ENCODE measurements around the gene ZSCAN9.
A peak's percentile ranks its signal among the peaks of the same experiment; 100 is the strongest.

ZSCAN9 gene

DNA sequence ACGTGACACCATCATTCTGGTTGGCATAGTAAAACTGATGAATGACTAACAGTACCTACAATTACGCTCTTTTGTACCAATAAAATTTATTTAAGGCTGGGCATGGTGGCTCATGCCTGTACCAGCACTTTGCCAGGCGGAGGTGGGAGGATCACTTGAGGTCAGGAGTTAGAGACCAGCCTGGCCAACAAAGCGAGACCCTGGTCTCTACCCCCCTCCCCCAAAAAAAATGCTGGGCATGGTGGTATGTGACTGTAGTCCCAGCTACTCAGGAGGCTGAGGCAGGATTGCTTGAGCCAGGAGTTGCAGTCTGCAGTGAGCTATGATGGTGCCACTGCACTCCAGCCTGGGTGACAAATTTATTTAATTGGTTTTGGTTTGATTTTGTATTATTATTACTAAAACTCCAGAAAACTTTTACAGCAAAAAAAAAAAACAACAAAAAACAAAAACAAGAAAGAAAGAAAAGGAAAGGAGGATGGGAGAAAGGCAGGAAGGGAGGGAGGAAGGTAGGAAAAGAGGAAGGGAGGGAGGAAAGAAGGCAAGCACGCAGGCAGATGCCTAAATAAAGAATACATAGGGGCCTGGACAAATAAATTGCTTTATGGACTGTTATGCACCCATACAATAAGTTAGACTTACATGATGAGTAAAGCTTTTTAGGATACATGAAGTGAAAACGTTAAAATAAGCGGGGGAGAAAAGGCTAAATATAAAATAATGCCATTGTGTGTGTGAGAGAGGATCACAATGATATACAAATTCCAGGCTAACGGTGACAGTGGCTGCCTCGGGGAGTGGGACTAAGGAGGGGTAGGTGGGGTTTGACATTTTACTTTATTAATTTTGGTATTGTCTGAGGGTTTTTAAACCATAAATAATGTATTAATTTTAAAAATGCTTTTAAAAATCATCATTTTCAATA, 682 bp upstream of the ZSCAN9 start:
- FAIRE-seq = no peak

DNA sequence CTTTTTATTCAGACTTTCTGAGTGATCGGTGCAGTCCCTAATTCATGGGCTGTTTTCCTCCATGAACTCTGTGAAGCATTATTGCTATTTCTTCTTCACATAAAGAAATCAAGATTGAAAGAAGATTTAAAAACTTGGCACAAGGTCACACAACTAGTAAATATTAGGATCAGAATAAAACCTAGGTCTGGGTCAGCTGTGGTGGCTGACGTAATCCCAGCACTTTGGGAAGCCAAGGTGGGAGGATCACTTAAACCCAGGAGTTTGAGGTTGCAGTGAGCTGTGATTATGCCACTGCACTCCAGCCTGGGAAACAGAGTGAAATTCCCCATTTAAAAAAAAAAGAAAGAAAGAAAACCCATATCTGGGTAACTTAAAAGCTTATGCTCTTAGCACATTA, 1.4 kb downstream of the ZSCAN9 start:
- FAIRE-seq = no peak

DNA sequence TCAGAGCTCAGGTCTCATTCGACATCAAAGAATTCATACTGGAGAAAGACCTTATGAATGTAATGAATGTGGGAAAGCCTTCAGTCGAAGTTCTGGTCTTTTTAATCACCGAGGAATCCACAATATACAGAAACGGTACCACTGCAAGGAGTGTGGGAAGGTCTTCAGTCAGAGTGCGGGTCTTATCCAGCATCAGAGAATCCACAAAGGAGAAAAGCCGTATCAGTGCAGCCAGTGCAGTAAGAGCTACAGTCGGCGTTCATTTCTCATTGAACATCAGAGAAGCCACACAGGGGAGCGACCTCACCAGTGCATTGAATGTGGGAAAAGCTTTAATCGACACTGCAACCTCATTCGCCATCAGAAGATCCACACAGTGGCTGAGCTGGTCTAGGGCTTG, 7.7 kb downstream of the ZSCAN9 start:
- FAIRE-seq = no peak

DNA sequence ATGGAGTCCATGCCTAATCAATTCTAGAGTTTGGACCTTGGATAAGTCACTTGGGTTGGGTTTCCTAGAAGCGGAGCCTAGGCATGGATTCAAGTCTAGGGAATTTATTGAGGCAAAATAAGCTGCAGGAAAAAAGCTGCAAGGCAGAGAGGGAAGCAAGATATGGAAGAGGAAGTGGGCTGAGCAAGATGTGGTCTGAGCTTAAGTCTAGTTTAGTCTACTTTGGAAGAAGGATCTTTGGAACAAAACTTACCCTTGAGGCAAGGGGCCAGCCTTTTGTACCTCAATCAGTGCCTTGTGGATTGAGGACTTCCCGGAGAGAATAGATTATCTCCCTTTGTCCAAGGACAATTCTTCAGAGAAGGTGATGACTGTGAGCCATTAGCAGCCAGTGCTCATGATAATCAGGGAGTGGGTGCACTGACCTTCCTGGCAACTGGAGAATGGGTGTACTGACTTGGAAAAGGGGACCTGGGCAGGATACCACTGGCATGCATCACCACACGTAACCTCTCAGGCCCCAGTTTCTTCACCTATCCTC, 10.9 kb downstream of the ZSCAN9 start:
- FAIRE-seq = no peak

DNA sequence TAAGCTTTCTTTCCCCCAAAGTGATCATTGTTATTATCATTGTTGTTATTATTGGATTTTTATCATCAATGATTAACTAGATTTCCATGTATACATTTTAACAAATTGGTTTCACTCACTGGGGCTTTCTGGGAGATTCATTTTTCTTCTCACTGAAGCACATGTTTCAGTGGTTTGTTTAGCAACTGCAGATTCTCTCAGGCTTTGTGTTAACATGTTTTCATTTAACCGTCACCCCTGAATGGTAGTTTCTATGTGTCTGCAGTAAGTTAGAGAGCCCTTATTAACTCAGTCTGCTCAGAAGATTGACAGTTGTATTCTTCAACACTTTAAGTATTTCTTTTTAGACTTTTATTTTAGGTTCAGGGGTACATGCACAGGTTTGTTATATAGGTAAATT, 14.6 kb downstream of the ZSCAN9 start:
- no peak for FAIRE-seq

DNA sequence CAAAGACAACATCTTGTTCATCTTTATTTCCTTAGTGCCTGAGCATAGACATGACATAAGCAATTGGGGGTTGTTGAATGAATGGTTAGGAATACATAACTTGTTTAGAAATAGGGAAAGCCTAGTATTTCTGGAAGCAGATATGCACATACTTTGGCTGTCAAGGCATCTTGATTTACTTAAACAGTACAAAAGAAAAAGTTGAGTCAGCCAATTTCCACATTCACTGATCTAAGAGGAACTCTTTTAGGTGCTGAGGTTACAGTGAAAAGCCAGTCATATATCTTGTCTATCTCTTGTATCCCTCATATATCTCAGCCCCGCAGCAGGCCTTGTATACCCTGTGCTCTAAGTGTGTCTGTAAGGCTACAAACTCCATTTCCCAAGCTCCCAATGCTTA, 15.4 kb downstream of the ZSCAN9 start:
- no peak for FAIRE-seq

DNA sequence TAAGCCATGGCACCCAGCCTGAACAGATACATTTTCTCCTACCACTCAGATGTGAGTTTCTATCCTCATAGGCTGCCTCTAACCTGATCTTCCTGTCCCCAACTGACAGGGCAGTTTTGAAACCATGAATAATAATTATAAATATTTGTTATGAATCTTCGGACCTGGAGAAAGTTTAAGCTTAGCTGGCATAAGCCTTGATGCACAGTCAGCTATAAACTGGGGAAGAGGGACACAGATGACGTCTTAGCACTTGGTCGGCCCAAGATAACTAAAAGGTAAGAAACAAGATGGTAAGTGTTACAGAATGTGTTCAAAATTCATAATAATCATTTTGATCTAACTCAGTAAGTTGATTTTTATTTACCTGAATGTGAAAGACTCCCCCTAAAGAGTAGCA, 18.9 kb downstream of the ZSCAN9 start:
- no peak for FAIRE-seq

DNA sequence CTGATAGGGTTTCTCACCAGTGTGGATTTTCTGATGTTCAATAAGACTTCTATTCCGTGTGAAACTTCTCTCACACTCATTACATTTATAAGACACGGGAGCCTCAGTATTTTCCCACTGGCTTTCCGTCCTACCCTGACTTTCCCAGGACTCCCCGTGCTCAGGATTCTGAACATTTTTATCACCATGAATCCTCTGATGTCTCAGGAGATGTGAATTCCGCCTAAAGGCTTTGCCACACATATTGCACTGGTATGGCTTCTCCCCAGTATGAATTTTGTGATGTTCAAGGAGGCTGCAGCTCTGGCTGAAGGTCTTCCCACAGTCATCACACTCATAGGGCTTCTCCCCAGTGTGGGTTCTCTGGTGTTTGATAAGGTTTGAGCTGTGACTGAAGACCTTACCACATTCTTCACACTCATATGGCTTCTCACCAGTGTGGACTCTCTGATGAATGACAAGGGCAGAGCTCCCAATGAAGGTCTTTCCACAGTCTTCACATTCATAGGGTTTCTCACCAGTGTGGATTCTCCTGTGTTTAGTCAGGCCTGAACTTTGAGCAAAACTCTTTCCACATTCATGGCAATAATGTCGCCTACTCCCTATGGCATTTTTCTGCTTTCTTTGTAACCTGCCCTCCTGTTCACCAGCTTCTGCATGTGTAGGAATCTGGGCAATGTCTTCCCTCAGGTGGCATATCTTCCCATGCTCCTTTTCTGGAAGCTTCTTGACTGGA, 20.3 kb downstream of the ZSCAN9 start:
- FAIRE-seq = no peak

DNA sequence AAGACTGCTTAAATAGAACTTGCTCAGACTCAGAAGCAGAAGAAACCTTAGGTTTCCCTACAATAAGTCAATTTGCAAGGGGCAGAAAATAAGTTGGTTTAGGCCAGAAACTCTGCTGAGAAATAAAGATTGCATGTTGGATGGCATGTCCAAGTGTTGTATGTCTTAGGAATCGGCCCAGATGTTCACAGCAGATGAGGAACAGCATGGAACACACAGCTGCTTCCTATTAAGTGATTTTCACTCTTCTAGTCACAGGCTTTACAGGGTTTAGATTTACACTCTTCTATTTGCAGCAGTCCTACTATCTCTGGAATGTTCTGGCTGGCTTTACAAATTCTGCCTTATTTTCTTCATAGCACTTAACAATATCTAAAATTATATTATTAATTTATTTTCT, 23.8 kb downstream of the ZSCAN9 start:
- FAIRE-seq = no peak

DNA sequence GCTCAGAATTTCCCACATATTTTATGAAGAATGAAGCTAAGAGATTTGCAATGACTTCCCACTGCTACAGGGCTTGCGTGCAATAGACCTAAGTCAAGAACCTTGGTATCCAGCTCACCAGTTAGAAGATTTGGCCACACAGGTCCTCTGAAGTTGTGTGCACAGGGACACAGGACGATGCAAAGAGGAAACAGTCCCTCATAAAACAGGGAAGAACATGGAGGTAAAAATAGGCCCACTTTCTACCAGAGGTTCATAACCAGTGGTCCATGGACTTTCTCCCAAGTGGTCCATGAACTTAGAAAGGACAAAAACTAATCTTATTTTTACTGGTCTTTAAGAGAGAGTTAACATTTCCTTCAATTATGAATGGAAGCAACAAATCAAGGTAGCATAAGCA, 25.7 kb downstream of the ZSCAN9 start:
- FAIRE-seq = no peak

DNA sequence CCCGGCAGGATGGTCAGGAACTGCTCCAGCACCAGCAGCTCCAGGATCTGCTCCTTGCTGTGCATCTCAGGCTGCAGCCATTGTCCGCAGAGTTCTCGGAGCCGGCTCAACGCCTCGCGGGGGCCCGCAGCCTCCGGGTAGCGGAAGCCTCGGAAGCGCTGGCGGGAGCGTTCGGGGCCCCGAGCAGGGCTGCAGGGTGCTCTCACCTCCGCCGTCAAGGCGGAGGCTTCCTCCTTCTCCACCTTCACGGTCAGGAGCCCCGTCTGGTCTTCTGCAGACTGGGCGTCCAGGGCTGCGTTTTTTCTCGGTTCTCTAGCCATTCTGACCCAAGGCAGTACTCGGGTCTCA, 26.6 kb downstream of the ZSCAN9 start:
- FAIRE-seq = no peak

DNA sequence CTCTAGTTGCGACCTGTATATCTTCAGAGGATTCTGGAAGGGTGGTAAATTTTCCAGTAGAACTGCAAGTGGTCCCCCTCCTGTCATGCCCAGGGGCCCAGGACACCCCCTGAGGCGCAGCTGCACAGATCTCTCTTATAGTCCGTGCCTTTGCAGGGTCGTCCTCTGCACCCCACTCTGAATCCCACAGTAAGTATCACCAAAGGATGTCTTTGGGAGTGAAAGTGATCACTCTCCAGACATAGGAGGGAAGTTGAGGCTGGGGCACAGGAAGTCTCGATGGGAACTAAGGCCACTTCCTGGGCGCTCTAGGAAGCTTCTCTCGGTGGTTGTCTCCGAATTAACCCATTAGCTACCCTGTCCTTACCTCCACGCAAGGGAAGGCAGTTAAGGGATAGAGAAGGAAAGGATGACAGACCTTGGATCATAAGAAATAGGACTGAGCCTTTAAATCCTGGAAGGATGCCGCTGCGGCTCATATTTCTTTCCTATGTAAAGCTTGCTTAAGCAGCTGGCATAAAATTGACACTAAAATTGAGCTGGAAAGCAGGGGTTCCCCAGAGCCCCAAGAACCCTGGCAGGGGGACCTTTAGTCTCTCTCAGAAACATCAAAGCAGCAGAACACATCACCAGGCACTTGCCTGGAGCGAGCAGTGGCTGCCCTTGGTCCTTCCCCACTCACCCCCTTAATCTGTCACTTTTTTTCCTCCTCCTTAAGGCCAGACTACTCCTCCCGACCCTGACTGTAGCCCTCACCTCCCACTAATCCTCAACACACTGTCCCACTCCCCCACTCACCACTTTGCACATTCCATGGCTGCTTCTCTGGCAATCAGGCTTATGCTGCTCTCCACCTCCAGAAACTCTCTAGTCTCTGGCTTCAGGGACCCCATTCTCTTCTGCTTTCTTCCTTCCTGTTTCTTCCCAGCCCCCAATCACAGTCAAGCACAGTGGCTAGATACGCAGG, 27.2 kb downstream of the ZSCAN9 start, which contains the start of gene ZKSCAN4:
ZKSCAN4 (minus strand) TSS at position 261 of the 967 bp plus-strand sequence. CDS start 289 bp downstream, outside the sequence.
- no peak for FAIRE-seq

DNA sequence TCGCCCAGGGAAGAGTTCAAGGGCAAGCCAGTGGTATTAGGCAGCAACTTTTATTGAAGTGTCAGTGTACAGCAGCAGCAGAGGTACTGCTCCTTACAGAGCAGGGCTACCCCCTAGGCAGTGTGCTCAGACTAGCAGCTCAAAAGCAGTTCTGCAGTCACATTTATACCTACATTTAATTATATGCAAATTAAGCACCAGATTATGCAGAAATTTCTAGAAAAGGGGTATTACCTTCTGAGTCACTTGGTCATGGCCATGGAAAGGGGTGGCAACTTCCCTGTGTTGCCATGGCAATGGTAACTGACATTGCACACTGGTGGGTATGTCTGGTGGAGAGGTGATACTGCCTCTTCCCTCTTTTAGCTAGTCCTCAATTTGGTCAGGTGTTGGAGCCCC, 29.0 kb downstream of the ZSCAN9 start:
- no peak for FAIRE-seq

DNA sequence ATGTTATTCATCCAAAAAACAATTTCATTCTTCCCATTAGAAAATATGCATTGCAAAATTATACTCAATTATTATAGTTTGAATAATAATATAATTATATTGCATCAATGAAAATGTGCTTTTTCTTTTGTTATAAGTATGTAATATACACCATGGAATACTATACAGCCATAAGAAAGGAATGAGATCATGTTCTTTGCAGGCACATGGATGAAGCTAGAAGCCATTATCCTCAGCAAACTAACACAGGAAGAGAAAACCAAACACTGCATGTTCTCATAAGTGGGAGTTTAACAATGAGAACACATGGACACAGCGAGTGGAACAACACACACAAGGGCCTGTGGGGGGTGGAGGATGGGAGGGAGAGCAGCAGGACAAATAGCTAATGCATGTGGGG, 32.0 kb downstream of the ZSCAN9 start:
- no peak for FAIRE-seq

DNA sequence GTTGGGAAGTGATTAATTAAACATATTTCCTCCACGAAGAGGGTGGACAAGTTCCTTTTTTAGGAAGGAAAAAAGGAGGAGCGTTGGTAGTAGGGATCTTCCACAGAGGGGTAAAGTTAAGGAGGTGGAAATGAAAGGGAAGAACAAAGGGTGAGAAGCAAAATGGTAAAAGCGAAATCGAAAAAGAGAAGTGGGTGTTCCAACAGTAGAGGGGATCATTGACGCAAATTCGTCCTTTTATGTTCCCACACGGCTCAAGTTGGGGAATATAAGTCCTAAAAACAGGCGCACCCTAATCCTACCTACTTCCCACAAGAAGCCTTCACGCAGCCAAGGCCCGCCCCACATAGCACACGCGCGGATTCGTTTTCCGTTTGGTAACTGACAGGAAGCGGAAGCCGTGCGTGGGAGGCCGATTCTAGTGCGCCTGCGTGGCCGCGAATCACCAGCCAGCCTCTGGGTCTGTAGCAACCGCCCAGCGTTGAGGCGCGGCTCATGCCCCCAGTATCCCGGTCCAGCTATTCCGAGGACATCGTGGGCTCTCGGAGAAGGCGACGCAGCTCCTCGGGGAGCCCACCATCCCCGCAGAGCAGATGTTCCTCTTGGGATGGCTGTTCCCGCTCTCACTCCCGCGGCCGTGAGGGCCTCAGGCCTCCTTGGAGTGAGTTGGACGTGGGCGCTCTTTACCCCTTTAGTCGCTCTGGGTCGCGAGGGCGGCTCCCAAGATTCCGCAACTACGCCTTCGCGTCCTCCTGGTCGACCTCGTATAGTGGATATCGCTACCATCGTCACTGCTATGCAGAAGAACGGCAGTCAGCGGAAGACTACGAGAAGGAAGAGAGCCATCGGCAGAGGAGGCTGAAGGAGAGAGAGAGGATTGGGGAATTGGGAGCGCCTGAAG, 34.1 kb downstream of the ZSCAN9 start, which contains the start of gene NKAPL:
NKAPL (plus strand) TSS at position 421 of the 901 bp plus-strand sequence; CDS start at position 496, 75 bp downstream.
- no peak for FAIRE-seq

DNA sequence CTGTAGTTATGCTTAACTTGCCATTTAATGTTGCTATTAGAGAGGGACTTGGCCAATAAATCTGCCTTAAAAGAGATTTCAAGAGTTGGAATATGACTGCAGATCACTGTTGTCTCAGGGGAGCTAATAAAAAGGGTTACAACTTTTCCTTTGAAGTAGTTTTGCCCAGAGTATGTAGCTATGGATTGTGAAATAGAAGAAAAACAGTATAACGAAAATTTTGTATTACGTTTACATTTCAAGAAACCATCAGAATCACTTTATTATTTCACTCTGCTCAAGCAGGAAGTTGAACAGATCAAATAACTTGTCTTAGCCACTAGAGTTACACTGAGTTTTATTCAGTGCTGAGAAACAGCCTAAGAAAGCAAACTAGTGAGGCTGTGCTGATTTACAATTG, 38.8 kb downstream of the ZSCAN9 start:
- FAIRE-seq = no peak

DNA sequence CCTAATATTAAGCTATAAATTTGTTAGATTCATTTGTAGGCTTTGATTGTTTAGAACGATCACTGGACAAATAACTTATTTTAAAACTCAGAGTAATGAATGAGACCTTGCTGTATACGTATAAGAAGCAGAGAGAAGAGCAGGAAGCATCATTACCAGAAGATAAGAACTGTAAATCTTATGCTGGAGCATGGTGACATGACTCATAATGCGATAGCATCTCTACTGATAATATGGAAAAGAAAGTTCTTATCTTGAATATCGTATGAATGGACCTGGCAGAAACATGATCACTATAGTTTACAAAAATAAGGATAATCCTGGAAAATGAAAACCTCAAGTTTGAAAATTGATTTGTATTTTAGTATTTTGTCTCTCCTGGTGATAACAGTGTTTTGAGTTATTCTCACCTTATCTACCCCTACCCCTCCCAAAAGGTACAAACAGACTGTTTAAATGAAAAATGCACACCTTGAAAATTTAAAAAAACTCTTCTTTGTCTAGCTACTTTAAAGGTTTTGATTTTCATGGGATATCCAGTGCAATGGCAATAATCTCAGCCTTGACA, 39.8 kb downstream of the ZSCAN9 start:
- no peak for FAIRE-seq

DNA sequence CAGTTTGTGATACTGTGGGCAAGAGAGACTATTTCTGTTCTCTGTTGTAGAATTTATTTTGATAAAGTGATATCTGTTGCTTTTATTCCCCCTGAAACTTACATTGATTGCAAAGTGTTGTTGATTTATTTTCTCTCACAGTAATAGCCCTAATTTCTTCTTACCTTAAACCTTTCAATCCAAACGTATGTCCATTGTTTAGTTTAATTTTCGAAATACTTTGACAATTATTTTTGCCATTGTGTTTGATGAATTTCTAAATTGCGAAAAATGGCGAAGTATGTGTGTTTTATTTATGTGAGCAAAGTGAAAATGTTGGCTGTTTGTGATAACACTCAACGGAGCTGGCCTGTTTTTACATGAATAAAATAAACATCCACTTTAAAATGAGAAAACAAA, 41.5 kb downstream of the ZSCAN9 start:
- peak; percentile 21 for FAIRE-seq

DNA sequence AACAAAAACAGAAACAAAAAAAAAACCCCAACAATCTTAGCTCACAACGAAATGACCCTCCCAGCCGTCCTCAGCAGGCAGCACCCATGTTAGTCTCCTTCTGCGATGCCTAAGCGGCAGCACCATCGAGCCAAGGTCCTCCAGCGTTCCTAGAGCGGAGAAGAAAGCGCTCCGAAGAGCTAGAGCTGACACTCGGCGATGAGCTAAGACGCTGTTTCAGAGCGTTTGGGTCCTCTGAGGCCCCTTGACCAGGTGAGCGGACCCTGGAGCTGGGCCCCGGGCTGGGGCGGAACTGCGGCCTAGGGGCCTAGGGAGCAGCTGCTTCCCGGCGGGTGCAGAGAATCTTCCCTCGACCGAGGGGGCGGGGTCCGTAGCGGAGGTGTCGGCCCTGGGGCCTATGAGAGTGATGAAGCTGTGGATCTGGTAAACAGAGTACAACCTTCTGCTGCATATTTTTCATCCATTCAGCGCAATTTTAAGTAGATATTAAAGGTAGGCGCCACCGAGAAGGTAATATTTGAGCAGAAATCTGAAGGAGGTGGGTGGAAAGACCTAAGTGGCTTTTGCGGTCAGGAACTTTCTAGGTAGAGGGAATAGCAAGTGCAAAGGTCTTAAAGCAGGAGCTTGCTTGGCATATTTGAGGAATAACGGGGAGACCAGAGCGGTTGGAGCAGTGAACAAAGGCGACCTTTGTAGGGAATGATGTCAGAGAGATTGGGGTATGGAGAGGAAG, 42.1 kb downstream of the ZSCAN9 start, which contains the start of gene ZSCAN26:
ZSCAN26 (plus strand) TSS at position 182 of the 733 bp plus-strand sequence. CDS start 4,777 bp downstream, outside the sequence.
- FAIRE-seq = no peak

DNA sequence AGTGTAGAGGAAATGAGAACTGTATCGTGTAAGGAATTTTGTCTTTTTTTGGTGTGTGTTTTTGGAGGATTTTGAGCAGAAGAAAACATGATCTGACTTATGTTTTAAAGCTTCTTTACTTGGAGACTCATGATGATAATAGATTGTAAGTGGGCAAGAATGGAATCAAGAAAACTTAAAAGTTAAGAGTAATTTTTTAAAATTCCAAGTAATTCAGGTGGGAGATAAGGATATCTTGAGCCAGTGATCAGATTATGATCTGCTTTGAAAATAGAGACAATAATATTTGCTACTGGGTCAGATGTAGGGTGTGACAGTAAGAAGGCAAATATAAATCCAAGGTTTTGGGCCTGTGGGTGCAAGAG, 42.6 kb downstream of the ZSCAN9 start:
- FAIRE-seq = no peak
